SKM-1 (cell line): ENCODE measurements around the gene CD84.
"Not testable (repeated sequence)": the region's sequence is repeated elsewhere in the genome, so short reads cannot be mapped to it uniquely, and the experiment has no call there.

Experiments used
- DNase-seq: peaks from one replicate; lab custom pipeline; 2025; ENCODE audit not compliant: unreplicated experiment; lab: John Stamatoyannopoulos, UW

The CD84 gene

DNA sequence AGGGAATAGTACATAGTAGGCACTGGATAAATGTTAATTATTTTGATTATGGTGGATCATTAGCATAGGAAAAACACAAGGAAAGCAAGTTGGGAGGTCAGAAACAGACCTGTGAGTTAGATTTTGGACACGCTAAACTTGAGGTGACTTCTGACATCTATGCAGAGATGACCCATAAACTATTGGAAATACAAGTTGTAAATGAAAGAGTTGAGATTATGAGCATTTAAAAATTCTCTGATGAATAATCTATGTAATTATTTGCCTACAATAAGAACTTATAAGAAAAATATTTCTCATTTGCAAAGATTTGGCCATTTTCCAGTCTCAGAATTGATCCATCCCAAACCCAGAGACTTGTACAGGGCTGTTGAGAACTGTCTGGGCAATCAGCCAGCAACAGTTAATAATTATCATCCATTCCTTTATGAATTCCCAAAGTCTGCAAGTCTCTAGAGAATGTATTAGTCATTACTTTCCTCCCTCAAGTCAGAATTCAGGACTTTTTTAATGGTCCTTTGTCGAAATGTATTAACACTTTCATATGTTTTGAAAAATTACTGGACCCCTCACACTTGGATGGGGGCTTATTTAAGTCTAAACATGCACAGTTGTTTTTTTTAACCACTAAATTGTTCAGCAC, 36.9 kb downstream of the CD84 start:
- no peak for DNase-seq

DNA sequence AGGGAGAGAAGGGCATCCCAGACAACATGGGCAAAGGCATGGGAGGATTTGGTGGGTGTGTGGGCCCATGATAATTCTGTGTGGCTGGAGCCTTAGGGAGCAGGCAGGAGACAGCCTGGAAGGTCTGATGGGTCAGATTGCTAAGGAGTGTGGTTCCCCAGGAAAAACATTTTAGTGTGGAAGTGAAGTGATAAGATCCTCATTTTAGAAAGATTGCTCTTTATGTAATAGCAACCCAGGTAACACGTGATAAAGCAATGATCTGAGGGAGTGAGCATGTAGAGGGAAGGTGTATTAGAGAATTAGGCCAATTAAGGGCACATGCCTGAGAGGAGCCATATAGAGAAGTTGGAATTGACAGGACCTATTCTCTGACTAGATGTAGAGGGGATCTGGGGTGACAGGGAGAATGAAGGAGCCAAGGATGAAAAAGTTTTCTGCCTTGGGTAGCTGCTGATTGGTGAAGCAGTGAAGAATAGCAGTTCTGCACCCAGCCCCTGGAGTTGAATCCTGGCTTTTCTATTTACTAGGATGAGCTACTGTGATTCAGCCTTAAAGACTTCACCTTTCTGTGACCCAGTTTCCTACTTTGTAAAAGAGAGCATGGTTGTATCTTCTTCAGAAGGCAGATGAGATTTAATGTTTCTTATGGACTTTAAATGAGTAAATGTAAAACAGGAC, 37.5 kb downstream of the CD84 start:
- no peak for DNase-seq

DNA sequence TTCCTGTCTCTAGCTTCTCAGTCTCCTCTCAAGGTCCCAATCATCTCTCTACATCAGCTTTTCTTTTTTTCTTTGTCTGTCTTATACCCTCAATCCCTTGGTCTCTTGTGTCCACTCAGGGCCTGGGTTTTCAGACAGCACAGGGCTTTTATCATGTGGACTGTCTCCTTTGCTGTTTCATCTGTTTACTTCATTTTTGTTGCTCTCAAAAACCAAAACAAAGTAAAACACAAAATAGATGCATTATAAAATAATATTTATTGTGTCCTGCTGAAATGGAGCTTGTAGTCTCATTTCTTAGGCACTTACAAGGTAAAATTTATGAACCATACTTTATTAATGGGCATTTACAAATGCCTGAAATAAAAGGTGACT, 38.5 kb downstream of the CD84 start:
- DNase-seq = no peak

DNA sequence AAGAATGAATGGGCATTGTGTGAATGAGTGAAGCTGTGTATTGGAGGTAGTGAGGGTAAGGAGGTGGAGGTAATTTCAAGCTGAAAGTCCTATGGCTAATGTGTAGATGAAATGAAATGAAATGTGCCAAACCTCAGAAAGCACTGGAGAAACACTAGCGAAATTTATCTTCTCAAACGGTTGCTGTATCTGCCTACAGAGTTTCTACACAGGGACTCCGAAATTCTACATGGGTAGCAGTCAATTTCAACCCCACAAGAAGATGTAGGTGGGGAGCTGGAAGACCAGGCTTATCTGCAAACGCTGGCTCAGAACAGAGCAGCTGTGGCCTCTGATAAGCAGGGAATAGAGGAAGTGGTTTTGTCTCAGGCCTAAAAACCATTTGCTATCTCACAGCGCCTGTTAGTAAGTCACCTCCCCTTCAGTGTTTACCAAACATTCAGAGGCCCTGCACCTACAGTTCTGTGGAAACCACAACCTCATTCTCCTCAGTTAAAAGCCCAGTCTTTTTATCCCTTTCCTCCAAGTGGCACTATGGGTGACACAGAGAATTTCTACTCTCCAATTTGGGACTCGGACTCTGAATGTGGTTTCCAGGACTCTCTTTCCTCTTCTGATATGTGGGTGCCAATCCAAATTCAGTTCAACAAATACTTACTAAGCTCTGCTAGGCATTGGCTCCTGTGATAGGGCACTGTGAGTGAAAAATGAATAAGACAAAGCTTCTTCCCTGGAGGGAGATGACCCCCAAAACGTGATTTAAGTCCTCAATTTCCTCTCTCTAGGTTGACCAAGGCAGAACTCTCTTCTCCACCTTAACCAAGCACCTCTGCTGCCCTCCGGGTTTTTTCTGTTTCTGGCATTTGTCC, 39.1 kb downstream of the CD84 start:
- DNase-seq = peak; percentile 96

DNA sequence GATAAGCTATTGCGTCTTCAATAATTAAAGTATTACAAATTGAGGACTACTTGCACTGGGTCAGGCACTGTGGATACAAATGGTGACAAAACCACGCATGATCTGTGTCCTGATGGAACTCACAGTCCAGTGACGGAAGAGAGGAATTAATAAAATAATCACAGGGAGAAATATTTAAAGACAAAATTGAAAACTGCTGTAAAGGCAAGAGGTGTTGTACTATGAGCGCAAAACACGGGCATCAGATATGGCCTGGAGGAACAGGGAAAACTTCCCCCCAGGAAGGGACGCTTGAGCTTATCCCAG, 39.7 kb downstream of the CD84 start:
- no peak for DNase-seq

DNA sequence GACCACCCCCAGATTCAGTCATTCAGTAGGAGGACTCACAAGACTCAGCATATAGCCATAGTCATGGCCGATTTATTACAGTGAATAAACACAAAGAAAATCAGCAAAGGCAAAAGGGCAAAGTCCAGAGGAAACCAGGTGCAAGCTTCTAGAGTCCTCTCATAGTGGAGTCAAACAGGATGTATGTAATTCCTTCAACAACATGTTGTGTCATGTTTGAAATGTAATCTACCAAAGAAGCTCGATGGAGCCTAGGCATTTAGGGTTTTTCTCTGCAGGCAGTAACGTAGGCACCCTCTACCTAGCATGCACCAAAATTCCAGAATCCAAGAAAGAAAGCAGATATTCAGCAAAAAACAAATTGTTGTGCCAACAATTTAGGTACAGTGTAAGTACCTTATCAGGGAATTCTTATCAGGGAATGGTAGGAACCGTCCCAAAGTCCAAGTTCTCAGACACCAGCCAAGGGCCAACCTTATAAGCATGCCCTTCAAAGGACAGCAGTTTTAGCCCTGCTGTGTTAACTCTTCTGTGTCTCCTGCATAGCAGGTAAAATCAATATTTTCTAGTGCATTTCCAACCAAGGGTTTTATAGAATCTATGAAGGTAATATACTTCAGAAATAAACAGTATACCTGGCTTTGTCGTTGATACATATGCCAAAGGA, 40.2 kb downstream of the CD84 start:
- no peak for DNase-seq

DNA sequence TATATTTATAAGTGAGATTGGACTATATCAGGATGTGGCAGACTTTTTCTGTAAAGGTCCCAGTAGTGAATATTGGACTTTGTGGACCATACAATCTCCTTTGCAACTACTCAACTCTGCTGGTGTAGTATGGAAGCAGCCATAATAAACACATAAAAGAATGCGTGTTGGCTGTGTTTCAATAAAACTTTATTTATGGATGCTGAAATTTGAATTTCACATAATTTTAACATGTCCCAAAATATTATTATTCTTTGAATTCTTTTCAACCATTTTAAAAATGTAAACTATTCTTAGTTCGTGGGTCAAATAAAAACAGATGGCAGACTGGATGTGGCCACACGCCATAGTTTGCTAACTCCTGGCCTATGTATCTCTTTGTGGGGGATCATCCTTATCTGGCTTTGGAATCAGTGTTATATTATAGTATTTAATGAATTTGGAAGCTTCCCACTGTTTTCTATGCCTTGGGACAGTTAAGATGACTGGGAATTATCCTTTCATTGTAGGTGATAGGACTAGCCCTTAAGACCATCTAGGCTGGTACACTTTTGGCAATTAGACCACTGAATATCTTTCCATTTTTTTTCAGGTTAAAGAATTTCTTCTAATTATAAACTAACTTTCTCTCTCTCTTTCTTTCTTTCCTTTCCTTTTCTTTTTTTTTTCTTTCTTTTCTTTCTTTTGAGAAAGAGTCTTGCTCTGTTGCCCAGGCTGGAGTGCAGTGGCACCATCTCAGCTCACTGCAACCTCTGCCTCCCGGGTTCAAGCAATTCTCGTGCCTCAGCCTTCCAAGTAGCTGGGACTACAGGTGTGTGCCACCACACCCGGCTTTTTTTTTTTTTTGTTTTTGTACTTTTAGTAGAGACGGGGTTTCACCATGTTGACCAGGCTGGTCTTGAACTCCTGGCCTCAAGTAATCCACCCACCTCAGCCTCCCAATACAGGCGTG, 41.3 kb downstream of the CD84 start:
- DNase-seq = no peak

DNA sequence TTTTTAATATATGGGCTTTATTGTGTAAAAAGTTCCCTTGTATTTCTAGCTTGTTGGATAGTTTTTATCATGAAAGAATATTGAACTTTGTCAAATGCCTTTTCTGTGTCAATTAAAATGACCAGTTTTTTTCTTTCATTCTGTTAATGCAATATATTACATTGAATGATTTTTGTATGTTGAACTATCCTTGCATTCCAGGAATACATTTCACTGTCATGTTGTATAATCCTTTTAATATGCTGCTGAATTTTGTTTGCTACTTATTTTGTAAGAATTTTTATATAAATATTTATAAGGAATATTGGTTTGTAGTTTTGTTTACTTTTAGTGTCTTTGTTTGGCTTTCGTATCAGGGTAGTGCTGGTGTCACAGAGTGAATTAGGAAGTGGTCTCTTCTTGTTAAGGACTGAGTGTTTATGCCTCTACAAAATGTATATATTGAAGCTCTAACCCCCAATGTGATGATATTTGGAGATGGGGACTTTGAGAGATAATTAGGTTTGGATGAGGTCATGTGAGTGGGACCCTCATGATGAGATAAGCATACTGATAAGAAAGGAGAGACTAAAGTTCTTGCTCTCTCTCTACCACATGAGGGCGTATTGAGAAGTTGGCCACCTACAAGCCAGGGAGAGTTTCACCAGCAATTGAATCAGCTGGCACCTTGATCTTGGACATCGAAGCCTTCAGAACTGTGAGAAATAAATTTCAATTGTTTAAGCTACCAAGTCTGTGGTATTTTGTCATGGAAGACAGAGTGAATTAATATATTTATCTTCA, 44.3 kb downstream of the CD84 start:
- DNase-seq = no peak

DNA sequence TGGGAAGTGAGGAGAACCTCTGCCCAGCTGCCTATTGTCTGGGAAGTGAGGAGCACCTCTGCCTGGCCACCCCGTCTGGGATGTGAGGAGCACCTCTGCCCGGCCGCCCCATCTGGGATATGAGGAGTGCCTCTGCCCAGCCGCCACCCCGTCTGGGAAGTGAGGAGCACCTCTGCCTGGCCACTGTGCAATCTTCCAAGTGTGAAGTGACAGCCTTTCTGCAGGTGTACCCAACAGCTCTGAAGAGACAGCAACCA, 46.8 kb downstream of the CD84 start:
- not testable (repeated sequence) for DNase-seq

DNA sequence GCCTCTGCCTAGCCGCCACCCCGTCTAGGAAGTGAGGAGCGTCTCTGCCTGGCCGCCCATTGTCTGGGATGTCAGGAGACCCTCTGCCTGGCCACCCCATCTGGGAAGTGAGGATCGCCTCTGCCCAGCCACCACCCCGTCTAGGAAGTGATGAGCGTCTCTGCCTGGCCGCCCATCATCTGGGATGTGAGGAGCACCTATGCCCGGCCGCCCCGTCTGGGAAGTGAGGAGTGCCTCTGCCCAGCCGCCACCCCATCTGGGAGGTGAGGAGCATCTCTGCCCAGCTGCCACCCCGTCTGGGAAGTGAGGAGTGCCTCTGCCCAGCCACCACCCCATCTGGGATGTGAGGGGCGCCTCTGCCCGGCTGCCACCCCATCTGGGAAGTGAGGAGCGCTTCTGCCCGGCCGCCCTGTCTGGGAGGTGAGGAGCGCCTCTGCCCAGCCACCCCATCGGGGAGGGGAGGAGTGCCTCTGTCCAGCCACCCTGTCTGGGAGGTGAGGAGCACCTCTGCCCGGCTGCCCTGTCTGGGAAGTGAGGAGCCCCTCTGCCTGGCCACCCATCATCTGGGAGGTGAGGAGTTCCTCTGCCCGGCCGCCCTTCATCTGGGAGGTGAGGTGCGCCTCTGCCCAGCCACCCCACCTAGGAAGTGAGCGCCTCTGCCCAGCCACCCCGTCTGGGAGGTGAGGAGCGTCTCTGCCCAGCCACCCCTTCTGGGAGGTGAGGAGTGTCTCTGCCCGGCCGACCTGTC, 47.3 kb downstream of the CD84 start:
- DNase-seq = not testable (repeated sequence)

DNA sequence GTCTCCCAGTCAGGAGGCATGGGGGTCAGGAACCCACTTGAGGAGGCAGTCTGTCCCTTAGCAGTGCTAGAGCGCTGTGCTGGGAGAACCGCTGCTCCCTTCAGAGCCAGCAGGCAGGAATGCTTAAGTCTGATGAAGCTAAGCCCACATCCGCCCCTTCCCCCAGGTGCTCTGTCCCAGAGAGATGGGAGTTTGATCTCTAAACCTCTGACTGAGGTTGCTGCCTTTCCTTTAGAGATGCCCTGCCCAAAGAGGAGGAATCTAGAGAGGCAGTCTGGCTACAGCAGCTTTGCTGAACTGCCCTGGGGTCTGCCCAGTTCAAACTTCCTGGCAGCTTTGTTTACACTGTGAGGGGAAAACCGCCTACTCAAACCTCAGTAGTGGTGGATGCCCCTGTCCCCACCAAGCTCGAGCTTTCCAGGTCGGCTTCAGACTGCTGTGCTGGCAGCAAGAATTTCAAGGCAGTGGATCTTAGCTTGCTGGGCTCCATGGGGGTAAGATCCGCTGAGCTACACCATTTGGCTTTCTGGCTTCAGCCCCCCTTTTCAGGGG, 49.8 kb downstream of the CD84 start:
- not testable (repeated sequence) for DNase-seq

DNA sequence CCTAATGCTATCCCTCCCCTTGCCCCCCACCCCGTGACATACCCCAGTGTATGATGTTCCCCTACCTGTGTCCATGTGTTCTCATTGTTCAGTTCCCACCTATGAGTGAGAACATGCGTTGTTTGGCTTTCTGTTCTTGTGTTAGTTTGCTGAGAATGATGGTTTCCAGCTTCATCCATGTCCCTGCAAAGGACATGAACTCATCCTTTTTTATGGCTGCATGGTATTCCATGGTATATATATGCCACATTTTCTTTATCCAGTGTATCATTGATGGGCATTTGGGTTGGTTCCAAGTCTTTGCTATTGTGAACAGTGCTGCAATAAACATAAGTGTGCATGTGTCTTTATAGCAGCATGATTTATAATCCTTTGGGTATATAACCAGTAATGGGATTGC, 55.5 kb downstream of the CD84 start:
- not testable (repeated sequence) for DNase-seq

DNA sequence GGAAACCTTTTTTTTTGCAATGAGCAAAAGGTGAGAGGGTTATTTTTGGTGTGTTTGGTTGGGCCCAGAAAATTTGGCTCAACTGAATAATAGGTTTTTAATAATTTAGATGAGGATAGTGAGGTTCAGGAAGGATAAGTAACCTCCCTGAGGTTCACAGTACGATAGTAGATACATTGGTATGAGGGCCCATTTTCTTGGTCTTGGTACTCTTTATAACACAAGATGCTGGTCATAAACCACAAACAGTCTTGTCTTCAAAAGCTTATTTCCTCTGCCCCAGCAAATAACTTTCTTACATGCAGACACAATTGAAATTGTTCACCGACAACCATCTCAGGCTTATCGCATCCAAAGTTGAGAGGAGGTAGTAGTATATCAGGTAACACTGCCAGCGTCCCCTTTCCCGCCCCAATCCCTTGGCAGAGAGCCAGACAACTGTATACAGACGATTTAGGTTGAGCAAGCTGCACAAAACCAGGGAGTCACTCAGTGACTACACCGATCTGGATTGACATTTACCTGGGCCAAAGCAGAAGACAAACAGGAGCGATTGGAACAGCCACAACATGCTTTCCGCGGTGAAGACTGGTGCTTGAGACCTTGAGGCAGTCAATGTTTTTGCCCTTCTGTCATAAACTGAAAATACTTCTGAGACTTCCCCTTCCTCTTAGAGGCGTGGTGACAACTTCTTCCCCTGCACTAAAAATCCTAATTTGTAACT, 56.5 kb downstream of the CD84 start, which contains the start of gene SLAMF6:
Gene SLAMF6, minus strand, starts transcription at position 634 of the 724 bp plus-strand sequence. Its CDS starts 63 bp downstream, at position 571.
- no peak for DNase-seq

DNA sequence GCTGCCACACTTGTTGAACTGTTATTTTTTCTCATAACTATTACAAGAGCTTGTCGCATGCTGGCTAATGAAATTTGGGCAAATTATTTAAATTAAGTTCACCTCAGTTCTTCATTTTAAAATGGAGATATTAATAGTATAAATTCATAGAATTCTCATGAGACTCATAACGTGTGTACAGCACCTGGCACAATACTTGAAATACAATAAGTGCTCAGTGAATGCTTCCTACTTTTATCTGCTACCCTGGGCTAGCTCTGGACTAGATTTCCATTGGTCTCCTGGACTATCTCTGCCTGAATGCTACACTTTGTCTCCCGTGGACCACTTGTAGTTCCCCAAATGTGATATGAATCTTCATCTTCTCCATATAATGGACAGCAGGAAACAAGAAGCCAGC, 57.2 kb downstream of the CD84 start:
- DNase-seq = no peak

DNA sequence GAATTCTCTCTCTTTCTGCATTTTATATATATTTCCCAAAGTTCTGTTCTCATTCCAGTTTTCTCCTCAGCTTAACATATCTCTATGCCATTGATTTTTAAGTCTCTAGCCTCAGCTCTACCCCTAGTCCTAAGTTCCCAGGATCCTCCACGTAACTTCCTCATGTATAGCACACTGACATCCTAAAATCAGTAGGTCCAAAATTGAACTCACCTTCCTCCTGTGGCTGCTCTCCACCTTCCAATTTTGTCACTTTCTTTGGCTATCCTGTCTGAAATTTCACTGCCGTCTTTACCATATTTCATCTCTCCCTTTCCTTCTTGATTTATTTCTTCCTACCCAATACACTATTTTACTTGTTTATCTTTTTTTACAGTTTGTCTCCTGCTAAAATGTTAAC, 57.7 kb downstream of the CD84 start:
- no peak for DNase-seq

DNA sequence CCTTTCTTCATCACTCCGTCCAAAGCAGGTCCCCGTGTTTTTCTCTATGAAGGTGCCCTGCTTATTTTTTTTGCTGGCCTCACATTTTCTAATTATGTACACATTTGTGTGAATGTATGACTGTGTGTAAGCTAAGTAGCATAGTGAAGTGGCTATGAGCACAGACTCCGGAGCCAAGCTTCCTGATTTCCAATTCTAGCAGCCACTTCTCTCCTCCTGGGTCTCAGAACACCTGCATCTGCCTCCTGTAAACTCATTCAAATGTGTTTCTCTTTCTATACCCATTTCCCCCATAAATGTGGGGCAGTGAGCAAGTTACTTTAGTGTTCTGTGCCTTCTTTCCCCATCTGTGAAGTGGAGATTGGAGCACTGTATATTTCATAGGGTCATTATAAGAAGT, 58.3 kb downstream of the CD84 start:
- no peak for DNase-seq

DNA sequence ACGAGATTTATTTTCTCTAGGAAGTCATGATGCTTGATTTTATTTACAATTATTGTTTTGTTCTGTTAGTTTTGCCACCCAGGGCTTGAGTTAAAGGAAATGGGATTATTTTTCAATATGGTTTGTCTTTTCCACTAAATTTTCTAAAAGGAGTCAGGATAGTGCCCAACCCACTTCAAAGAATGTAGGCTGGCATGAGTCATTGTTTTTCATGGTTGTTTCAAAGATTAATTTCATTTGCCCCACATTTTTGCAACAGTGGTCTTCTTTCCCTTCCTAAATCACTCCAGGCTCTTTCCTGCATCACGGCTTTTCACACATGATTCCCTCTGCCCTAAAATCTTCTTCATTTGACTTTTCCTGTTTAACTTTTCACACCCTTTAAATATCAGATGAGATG, 58.7 kb downstream of the CD84 start:
- DNase-seq = no peak
